Sigmoid colon (tissue), 7 donors: ENCODE results near the gene SOBP. TPM values are rescaled to one million over a fixed set of nuclear protein-coding genes. Genes with fewer than 3 reads are reported as not detected.

Experiments used
- DNase-seq: peaks from one replicate; pipeline ENCODE4 v3.0.0-alpha.2; 2019
- H3K27ac ChIP-seq, 4 donors: fragments of 200-600 bp; sonication (generic); one replicate each; pipeline ENCODE4 v1.5.1; 2016 to 2019; ENCODE audit warnings: mild to moderate bottlenecking in 1 of 4
- H3K27me3 ChIP-seq, 3 donors: fragments of 200-600 bp; sonication (generic); one replicate each; pipeline ENCODE4 v1.5.1; 2019; ENCODE audit warnings: mild to moderate bottlenecking in 1 of 3
- H3K36me3 ChIP-seq, 4 donors: fragments of 200-600 bp; sonication (generic); one replicate each; pipeline ENCODE4 v1.5.1; 2016 to 2019
- H3K4me1 ChIP-seq, 4 donors: fragments of 200-600 bp; sonication (generic); one replicate each; pipeline ENCODE4 v1.5.1; 2017 to 2019
- H3K4me3 ChIP-seq, 4 donors: fragments of 200-600 bp; sonication (generic); one replicate each; pipeline ENCODE4 v1.5.1; 2017 to 2019; ENCODE audit warnings: mild to moderate bottlenecking in 2 of 4, moderate library complexity in 1 of 4
- H3K9me3 ChIP-seq, 4 donors: fragments of 200-600 bp in 3 of 4; sonication (generic) in 3 of 4; one replicate each; pipeline versions ENCODE4 v1.5.1 to v1.6.1; 2013 to 2019
- EP300 ChIP-seq, 4 donors: sonication (generic); formaldehyde crosslinking; IDR thresholded peaks; one replicate each; pipeline ENCODE4 v1.6.1; 2017; ENCODE audit warnings: antibody characterized with exemption in 4 of 4
- POLR2A ChIP-seq, 2 donors: fragments of 450-650 bp; IDR thresholded peaks; one replicate each; pipeline ENCODE4 v1.6.1; 2016; ENCODE audit warnings: antibody characterized with exemption in 2 of 2, mild to moderate bottlenecking in 2 of 2, moderate library complexity in 2 of 2
- POLR2AphosphoS5 ChIP-seq, 4 donors: sonication (generic); formaldehyde crosslinking; IDR thresholded peaks; one replicate each; pipeline ENCODE4 v1.6.1; 2017; ENCODE audit warnings: antibody characterized with exemption in 4 of 4
- WGBS, 2 donors: extraction: QIAGEN DNeasy Blood & Tissue Kit; methylation state at CpG; one replicate each; pipeline ENCODE4 v1.1.7; 2013; 5-methylcytosine and 5-hydroxymethylcytosine counted together
- intact Hi-C: fragments of 100-400 bp; cut with DNase I; formaldehyde crosslinking; loops from one replicate; pipeline ENCODE4 v1.15.1; 2023
- polyA plus RNA-seq, 3 donors: library from polyadenylated mRNA; stranded (reverse); fragments of 200-250 nt; gene quantifications; one replicate each; pipeline ENCODE4 v1.2.3, GENCODE V29; 2013
- total RNA-seq, 4 donors: library from RNA; depleted of rRNA; stranded (reverse); fragments of >200 nt; gene quantifications; one replicate each; pipeline ENCODE4 v1.1.0, GENCODE V29; 2016
- TF ChIP-seq, protein P1 (sequence below), 4 experiments: fragments of 450-650 bp in 3 of 4; fragments of 200-600 bp in 1 of 4; IDR thresholded peaks; one replicate each; pipeline ENCODE4 v1.5.1; 2016 to 2019; ENCODE audit warnings: antibody characterized with exemption in 4 of 4, mild to moderate bottlenecking in 3 of 4, moderate library complexity in 2 of 4
- donor health status: healthy with polysubstance abuse.
- donor health status: Bipolar disorder and iron deficiency.
- donor health status: healthy.

SOBP gene
- total and polyA plus RNA-seq, 7 donors = 1.2 to 38.5 (median 16.8) TPM

- H3K9me3 ChIP-seq = no peaks in the 10 kb centered on the region
- peaks cover 0 to 3% (median 0%) of the 10 kb centered on the region in 4 donors for H3K4me1 ChIP-seq
- no peaks in the 10 kb centered on the region for H3K27me3 ChIP-seq
- no peaks in the 10 kb centered on the region for H3K36me3 ChIP-seq
- WGBS, 2 donors = 45 to 50% methylated on average over 8 of the region's 8 CpGs
- TF ChIP-seq POLR2A (IDR thresholded peaks at IDR 0.05) = no peak
- TF ChIP-seq EP300 (IDR thresholded peaks at IDR 0.05) = no peak
- no peak for TF ChIP-seq POLR2AphosphoS5 (IDR thresholded peaks at IDR 0.05)
- TF ChIP-seq, protein P1, sequence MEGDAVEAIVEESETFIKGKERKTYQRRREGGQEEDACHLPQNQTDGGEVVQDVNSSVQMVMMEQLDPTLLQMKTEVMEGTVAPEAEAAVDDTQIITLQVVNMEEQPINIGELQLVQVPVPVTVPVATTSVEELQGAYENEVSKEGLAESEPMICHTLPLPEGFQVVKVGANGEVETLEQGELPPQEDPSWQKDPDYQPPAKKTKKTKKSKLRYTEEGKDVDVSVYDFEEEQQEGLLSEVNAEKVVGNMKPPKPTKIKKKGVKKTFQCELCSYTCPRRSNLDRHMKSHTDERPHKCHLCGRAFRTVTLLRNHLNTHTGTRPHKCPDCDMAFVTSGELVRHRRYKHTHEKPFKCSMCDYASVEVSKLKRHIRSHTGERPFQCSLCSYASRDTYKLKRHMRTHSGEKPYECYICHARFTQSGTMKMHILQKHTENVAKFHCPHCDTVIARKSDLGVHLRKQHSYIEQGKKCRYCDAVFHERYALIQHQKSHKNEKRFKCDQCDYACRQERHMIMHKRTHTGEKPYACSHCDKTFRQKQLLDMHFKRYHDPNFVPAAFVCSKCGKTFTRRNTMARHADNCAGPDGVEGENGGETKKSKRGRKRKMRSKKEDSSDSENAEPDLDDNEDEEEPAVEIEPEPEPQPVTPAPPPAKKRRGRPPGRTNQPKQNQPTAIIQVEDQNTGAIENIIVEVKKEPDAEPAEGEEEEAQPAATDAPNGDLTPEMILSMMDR (IDR thresholded peaks at IDR 0.05) = peak; percentile 43 to 85 (median 70)
- H3K27ac ChIP-seq = no peak overlapping the region
- DNase-seq = no peak
- no peak overlapping the region for H3K4me3 ChIP-seq
- intact Hi-C loops = loop anchor here (1.0 to 5.0 kb wide), 2 partner anchors 29 to 387 kb away; no protein-coding TSS in a partner anchor
These were observed 214.6 kb downstream of the SOBP start for GRCh38 chr6:107704347-107705013.

DNA sequence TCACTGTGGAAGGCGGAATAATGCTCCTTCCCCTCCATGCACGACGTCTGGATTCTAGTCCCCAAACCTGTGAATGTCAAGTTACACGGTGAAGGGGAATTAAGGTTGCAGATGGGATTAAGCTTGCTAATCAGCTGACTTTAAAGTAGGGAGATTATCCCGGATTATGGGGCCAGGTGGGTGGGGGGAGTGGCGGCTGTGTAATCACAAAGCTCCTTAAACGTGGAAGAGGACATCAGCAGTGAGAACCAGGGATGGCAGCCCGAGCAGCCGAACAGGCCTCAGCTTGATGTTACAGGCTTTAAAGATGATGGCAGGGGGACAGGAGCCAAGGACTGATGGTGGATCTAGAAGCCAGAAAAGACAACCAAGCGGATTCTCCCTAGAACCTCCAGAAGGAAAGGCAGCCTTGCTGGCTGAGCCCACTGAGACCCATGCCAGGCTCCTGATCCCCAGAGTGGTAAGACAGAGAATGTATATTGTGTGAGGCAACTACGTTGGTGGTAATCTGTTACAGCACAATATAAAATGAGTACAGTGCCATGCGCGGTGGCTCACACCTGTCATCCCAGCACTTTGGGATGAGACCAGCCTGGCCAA is 216.7 kb downstream of the SOBP start:
- Histone ChIP-seq H3K36me3 (no peaks in the 10 kb centered on the region), H3K9me3 (no peaks in the 10 kb centered on the region), H3K4me3 (no peak overlapping the region), H3K27ac (no peak overlapping the region), H3K27me3 (no peaks in the 10 kb centered on the region), H3K4me1 (peaks cover 0 to 3% (median 0%) of the 10 kb centered on the region in 4 donors)
- DNase-seq = no peak
- WGBS, 2 donors = 85 to 90% methylated on average over 13 of the region's 13 CpGs
- TF ChIP-seq EP300 (IDR thresholded peaks at IDR 0.05) (no peak), POLR2A (IDR thresholded peaks at IDR 0.05) (no peak), POLR2AphosphoS5 (IDR thresholded peaks at IDR 0.05) (no peak)
- TF ChIP-seq, protein P1 (IDR thresholded peaks at IDR 0.05) = no peak
- intact Hi-C loops = loop anchor here (5.0 kb wide), 1 partner anchor 389 kb away; no protein-coding TSS in a partner anchor

- Histone ChIP-seq H3K27ac (no peak overlapping the region), H3K36me3 (no peaks in the 10 kb centered on the region), H3K4me3 (no peak overlapping the region), H3K4me1 (peaks cover 0 to 7% (median 5%) of the 10 kb centered on the region in 4 donors), H3K27me3 (no peaks in the 10 kb centered on the region), H3K9me3 (no peaks in the 10 kb centered on the region)
- WGBS, 2 donors = 91 to 93% methylated on average over 18 of the region's 18 CpGs
- TF ChIP-seq, protein P1 (IDR thresholded peaks at IDR 0.05) = no peak
- TF ChIP-seq POLR2A (IDR thresholded peaks at IDR 0.05) (no peak), EP300 (IDR thresholded peaks at IDR 0.05) (no peak), POLR2AphosphoS5 (IDR thresholded peaks at IDR 0.05) (no peak)
- no peak for DNase-seq
- intact Hi-C loops = loop anchor here (5.0 kb wide), 1 partner anchor 390 kb away; no protein-coding TSS in a partner anchor
These were observed 217.7 kb downstream of the SOBP start for GRCh38 chr6:107707346-107708275.

DNA sequence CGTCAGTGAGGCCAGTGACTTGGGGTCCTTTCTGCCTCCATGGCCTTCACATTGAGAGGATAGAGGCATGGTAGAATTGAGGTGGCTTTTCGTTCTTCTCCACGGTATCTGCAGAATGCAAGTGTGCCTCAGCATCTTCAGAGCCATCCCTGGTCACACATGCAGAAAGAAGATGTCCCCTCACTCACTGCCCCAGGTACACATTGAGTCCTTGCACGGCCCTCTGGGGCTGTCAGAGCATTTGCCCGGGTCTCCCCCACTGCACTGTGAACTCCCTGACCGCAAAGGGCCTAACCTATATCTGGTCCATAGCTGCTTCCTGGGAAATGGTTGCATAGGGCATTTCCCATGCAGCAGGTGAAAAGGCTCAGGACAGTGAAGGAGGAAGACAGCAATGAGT is 218.5 kb downstream of the SOBP start:
- no peaks in the 10 kb centered on the region for H3K27me3 ChIP-seq
- TF ChIP-seq, protein P1 (IDR thresholded peaks at IDR 0.05) = no peak
- TF ChIP-seq EP300 (IDR thresholded peaks at IDR 0.05) (no peak), POLR2AphosphoS5 (IDR thresholded peaks at IDR 0.05) (no peak), POLR2A (IDR thresholded peaks at IDR 0.05) (no peak)
- no peaks in the 10 kb centered on the region for H3K36me3 ChIP-seq
- intact Hi-C loops = loop anchor here (5.0 kb wide), 1 partner anchor 391 kb away; no protein-coding TSS in a partner anchor
- peaks cover 0 to 15% (median 12%) of the 10 kb centered on the region in 4 donors for H3K4me1 ChIP-seq
- H3K9me3 ChIP-seq = no peaks in the 10 kb centered on the region
- H3K27ac ChIP-seq = no peak overlapping the region
- H3K4me3 ChIP-seq = no peak overlapping the region
- 79 to 85% methylated on average over 6 of the region's 6 CpGs for WGBS, 2 donors
- no peak for DNase-seq
